NCI-H1417 treated with DMSO at 0.1 percent for 48 hours (cell line): ENCODE data around the gene MAGEE2.
"Not testable (repeated sequence)": the region's sequence is repeated elsewhere in the genome, so short reads cannot be mapped to it uniquely, and the experiment has no call there.

Experiments used
- DNase-seq: peaks from one replicate; lab custom pipeline; 2025; lab: John Stamatoyannopoulos, UW

Gene MAGEE2

DNA sequence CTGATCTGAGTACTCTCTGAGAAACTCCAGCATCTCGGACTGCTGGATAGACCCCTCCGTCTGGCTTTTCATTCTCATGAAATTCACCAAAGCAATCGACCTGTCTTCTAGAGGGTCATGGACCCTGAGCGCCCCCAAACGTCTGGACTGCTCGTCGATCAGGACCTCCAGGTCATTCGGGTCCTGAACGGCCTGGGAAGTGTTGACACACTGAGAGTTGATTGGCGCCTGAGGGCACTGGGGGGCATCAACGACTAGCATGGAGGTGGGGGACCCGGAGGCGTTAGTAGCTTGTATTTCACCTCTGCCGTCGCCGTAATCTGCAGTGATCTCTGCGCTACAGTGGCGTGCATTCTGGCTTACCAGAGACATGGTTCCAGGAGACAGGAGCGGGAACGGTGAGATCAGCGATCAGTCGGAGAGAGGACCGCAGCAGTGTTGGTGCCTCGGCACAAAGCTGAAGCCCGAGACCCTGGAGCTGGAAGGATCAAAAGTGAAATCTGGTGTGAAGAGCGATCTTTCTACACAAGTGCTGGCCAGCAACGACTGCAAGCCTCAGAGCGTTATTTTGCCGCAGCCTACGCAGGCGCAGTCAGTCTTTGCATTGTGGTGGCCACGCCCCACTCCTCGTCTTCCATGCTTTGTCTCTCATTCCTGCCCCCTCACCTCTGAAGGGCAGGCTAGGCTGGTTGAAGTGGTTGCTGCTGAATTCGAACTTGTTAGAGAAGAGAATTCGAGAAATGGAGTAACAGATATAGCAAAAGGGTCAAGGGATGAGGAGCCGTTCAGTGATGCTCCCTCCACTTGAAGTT lies at the start of gene MAGEE2:
MAGEE2 (minus strand) TSS at position 575 of the 812 bp plus-strand sequence; CDS start at position 372, 203 bp downstream.
- DNase-seq, result peak; percentile 17

DNA sequence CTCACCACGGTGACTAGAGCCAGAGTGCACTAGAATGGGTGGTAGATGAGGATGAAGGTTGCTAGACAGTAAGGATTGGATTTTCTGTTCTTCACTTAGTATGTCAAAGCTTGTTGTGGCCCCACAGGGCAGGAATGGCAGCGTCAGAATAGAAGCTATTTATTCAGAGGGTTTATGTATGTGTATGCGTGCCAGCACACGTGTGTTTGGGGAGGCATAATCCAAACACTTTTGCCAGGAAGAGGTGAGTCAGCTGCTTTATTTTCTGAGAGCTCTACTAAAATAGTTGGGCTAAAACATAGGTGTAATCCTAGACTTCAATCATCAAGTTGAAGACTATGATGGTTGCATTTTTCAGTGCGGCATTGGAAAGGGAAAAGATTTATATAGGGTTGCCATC lies 1.2 kb upstream of the MAGEE2 start:
- DNase-seq, result no peak

- no peak for DNase-seq
Measured at GRCh38 chrX:75781611-75782010, 3.4 kb downstream of the MAGEE2 start.

- DNase-seq, result not testable (repeated sequence)
Measured at GRCh38 chrX:75768063-75768462, 17.0 kb downstream of the MAGEE2 start.

GRCh38 chrX:75748431-75748830 lies 36.6 kb downstream of the MAGEE2 start:
- DNase-seq, result no peak

GRCh38 chrX:75746891-75747639 lies 38.0 kb downstream of the MAGEE2 start:
- DNase-seq, result no peak
